Measurements from ENCODE around the gene PHLDA2. TPM values are rescaled to one million over a fixed set of nuclear protein-coding genes. Genes with fewer than 3 reads are reported as not detected.

PHLDA2 gene
- total RNA-seq, 1 experiment from 2014 or later, result 195 TPM

- in situ Hi-C loops (cut with HindIII; ENCODE audit: low pct_unique_long_range_greater_than_20kb, low sequenced_read_pairs), result no loop called here
Observed at GRCh38 chr11:2934611-2935239, 5.5 kb upstream of the PHLDA2 start.

DNA sequence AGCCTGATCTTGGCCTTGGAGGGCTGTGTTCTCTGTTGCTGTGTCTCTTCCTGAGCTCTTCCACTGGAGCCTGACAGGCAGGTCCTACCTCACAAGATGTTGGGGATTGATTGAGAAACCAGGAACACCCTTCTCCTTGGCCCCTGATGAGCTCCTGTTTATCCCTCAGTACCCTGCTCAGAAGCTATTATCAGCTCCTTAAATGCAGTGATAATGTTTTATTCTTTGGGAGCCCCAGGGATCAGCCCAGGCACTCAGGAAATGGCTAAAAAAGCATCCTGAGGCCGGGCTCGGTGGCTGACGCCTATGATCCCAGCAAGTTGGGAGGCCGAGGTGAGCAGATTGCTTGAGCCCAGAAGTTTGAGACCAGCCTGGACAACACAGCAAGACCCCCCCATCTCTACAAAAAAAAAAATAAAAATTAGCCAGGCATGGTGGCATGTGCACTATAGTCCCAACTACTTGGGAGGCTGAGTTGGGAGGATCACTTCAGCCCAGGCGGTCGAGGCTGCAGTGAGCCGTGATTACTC is 4.9 kb upstream of the PHLDA2 start:
- intact Hi-C loops (cut with micrococcal nuclease; ENCODE audit: unreplicated experiment), result loop anchor here (10.0 kb wide), 2 partner anchors 161 to 291 kb away; no protein-coding TSS in a partner anchor
- Histone ChIP-seq H3K36me3 (ENCODE audit: control insufficient read depth, insufficient read depth, low read length) (no peaks in the 10 kb centered on the region), H3K27ac (ENCODE audit: low read length) (no peak overlapping the region), H3K27me3 (ENCODE audit: control insufficient read depth, insufficient read depth, low read length) (no peaks in the 10 kb centered on the region), H3K4me3 (ENCODE audit: low read depth in 2 of 2, low read length in 2 of 2) (no peak overlapping the region), H3K4me1 (ENCODE audit: control insufficient read depth, insufficient read depth, low read length) (peaks cover 40% of the 10 kb centered on the region), H3K9me3 (ENCODE audit: control insufficient read depth, insufficient read depth, low read depth, low read length) (peaks cover 6% of the 10 kb centered on the region; the same call in 1 of the 2 replicates)
- POLR2A ChIA-PET, result interaction anchor here (0.6 to 0.7 kb wide), 3 partner anchors 14 to 444 kb away, joined by 3 read pairs; no protein-coding TSS in a partner anchor
- no peak for TF ChIP-seq SIN3A (IDR thresholded peaks at IDR 0.05; ENCODE audit: borderline replicate concordance, insufficient read depth, low read depth, low read length)
- TF ChIP-seq TCF7L2 (IDR thresholded peaks at IDR 0.05; ENCODE audit: low read depth, low read length), result no peak
- no peak for TF ChIP-seq REST (IDR thresholded peaks at IDR 0.05; ENCODE audit: insufficient read depth in 1 of 2, low read depth in 2 of 2, low read length in 1 of 2)
- no peak for TF ChIP-seq POLR2AphosphoS5 (IDR thresholded peaks at IDR 0.05; ENCODE audit: low read depth, low read length)
- TF ChIP-seq, protein P1, sequence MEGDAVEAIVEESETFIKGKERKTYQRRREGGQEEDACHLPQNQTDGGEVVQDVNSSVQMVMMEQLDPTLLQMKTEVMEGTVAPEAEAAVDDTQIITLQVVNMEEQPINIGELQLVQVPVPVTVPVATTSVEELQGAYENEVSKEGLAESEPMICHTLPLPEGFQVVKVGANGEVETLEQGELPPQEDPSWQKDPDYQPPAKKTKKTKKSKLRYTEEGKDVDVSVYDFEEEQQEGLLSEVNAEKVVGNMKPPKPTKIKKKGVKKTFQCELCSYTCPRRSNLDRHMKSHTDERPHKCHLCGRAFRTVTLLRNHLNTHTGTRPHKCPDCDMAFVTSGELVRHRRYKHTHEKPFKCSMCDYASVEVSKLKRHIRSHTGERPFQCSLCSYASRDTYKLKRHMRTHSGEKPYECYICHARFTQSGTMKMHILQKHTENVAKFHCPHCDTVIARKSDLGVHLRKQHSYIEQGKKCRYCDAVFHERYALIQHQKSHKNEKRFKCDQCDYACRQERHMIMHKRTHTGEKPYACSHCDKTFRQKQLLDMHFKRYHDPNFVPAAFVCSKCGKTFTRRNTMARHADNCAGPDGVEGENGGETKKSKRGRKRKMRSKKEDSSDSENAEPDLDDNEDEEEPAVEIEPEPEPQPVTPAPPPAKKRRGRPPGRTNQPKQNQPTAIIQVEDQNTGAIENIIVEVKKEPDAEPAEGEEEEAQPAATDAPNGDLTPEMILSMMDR (IDR thresholded peaks at IDR 0.05), result no peak
- BruUV-seq (replicated peaks), result no TSS peak
- CTCF ChIA-PET, result interaction anchor here (0.8 to 2.0 kb wide), 2 partner anchors 42 to 87 kb away, joined by 3 to 6 read pairs; no protein-coding TSS in a partner anchor
- ATAC-seq, result no peak
- in situ Hi-C loops (cut with HindIII; ENCODE audit: low pct_unique_long_range_greater_than_20kb, low sequenced_read_pairs), result no loop called here
- DNase-seq (ENCODE audit: low read depth, low spot score), result no peak

More at GRCh38 chr11:2934611-2935239, 5.5 kb upstream of the PHLDA2 start:
- ChIA-PET CTCF (interaction anchor here (2.0 kb wide), 1 partner anchor 43 kb away, joined by 6 read pairs; no protein-coding TSS in a partner anchor), POLR2A (no interaction called here)
- intact Hi-C loops (cut with micrococcal nuclease; ENCODE audit: unreplicated experiment), result loop anchor here (10.0 kb wide), 2 partner anchors 160 to 290 kb away; no protein-coding TSS in a partner anchor
- DNase-seq (ENCODE audit: low read depth, low spot score) (no peak), ATAC-seq (no peak)
- TF ChIP-seq POLR2AphosphoS5 (IDR thresholded peaks at IDR 0.05; ENCODE audit: low read depth, low read length), result no peak
- TF ChIP-seq SIN3A (IDR thresholded peaks at IDR 0.05; ENCODE audit: borderline replicate concordance, insufficient read depth, low read depth, low read length), result no peak
- TF ChIP-seq TCF7L2 (IDR thresholded peaks at IDR 0.05; ENCODE audit: low read depth, low read length), result no peak
- TF ChIP-seq, protein P1 (IDR thresholded peaks at IDR 0.05), result no peak
- no peak for TF ChIP-seq REST (IDR thresholded peaks at IDR 0.05; ENCODE audit: insufficient read depth in 1 of 2, low read depth in 2 of 2, low read length in 1 of 2)
- Histone ChIP-seq H3K27ac (ENCODE audit: low read length) (no peak overlapping the region), H3K27me3 (ENCODE audit: control insufficient read depth, insufficient read depth, low read length) (no peaks in the 10 kb centered on the region), H3K9me3 (ENCODE audit: control insufficient read depth, insufficient read depth, low read depth, low read length) (peaks cover 11% of the 10 kb centered on the region; the same call in 1 of the 2 replicates), H3K4me1 (ENCODE audit: control insufficient read depth, insufficient read depth, low read length) (peaks cover 39% of the 10 kb centered on the region), H3K4me3 (ENCODE audit: low read depth in 2 of 2, low read length in 2 of 2) (no peak overlapping the region), H3K36me3 (ENCODE audit: control insufficient read depth, insufficient read depth, low read length) (no peaks in the 10 kb centered on the region)
- BruUV-seq (replicated peaks), result no TSS peak

All from Panc1 (cell line).